ENCODE measurements around the gene VAV2. TPM values are rescaled to one million over a fixed set of nuclear protein-coding genes. Genes with fewer than 3 reads are reported as not detected.

The VAV2 gene
- total RNA-seq, 1 donor from 2014 or later: 12.7 TPM

GRCh38 chr9:133996531-133997520 lies 4.7 kb upstream of the VAV2 start:
- H3K27ac ChIP-seq: no peak overlapping the region
- H3K4me3 ChIP-seq: no peak overlapping the region
- intact Hi-C loops (cut with DNase I): no loop called here
- no peak for TF ChIP-seq CTCF (IDR thresholded peaks at IDR 0.05)
- no peaks in the 10 kb centered on the region for H3K27me3 ChIP-seq
- H3K9me3 ChIP-seq: no peaks in the 10 kb centered on the region
- H3K36me3 ChIP-seq: no peaks in the 10 kb centered on the region
- H3K4me1 ChIP-seq: peaks cover 0 to 12% of the 10 kb centered on the region in 2 donors
- no peak for DNase-seq (ENCODE audit: low spot score in 2 of 2)

GRCh38 chr9:133995012-133995896 lies 3.1 kb upstream of the VAV2 start:
- intact Hi-C loops (cut with DNase I): no loop called here
- Histone ChIP-seq H3K27me3 (no peaks in the 10 kb centered on the region), H3K4me3 (no peak overlapping the region), H3K9me3 (no peaks in the 10 kb centered on the region), H3K27ac (no peak overlapping the region), H3K36me3 (no peaks in the 10 kb centered on the region), H3K4me1 (peaks cover 0 to 23% of the 10 kb centered on the region in 2 donors)
- no peak for DNase-seq (ENCODE audit: low spot score in 2 of 2)
- TF ChIP-seq CTCF (IDR thresholded peaks at IDR 0.05): no peak

GRCh38 chr9:133994353-133995011 lies 2.4 kb upstream of the VAV2 start:
- H3K4me1 ChIP-seq: peaks cover 0 to 23% of the 10 kb centered on the region in 2 donors
- no peak overlapping the region for H3K27ac ChIP-seq
- H3K36me3 ChIP-seq: no peaks in the 10 kb centered on the region
- no peak overlapping the region for H3K4me3 ChIP-seq
- H3K27me3 ChIP-seq: no peaks in the 10 kb centered on the region
- peak; percentile 94 to 99 (median 96) for TF ChIP-seq CTCF (IDR thresholded peaks at IDR 0.05)
- intact Hi-C loops (cut with DNase I): loop anchor here (1.0 to 5.0 kb wide), 2 partner anchors 201 to 462 kb away; partner anchors contain the start of gene ADAMTSL2
- no peaks in the 10 kb centered on the region for H3K9me3 ChIP-seq
- peak in 1 of 2 donors; percentile 88 for DNase-seq (ENCODE audit: low spot score in 2 of 2)

- Histone ChIP-seq H3K4me1 (peaks cover 0 to 23% of the 10 kb centered on the region in 2 donors), H3K27ac (peak overlapping the region; percentile 72 to 87), H3K27me3 (no peaks in the 10 kb centered on the region), H3K4me3 (peak overlapping the region; percentile 63 to 95), H3K36me3 (no peaks in the 10 kb centered on the region), H3K9me3 (no peaks in the 10 kb centered on the region)
- TF ChIP-seq CTCF (IDR thresholded peaks at IDR 0.05): no peak
- DNase-seq (ENCODE audit: low spot score in 2 of 2): no peak
- intact Hi-C loops (cut with DNase I): loop anchor here (1.0 to 5.0 kb wide), 2 partner anchors 200 to 461 kb away; partner anchors contain the start of gene ADAMTSL2
These were observed 1.6 kb upstream of the VAV2 start for GRCh38 chr9:133993635-133994253.
